ENCODE measurements around the gene PSMD11.
A peak's percentile ranks its signal among the peaks of the same experiment; 100 is the strongest.
"Not testable (repeated sequence)": the region's sequence is repeated elsewhere in the genome, so short reads cannot be mapped to it uniquely, and the experiment has no call there.

PSMD11 gene

DNA sequence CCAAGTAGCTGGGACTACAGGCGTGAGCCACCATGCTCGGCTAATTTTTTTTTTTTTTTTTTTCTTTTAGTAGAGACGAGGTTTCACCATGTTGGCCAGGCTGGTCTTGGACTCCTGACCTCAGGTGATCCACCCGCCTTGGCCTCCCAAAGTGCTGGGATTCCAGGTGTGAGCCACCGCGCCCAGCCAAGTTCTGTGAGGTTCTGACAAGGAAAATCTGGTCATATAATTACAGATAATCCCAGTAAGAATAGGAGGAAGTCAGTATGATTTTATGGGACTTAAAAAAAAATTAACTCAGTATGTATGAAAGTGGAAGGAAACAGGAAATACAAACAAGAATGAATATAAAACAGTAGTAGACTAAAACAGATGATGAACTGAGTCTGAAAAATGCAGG lies 6.1 kb downstream of the PSMD11 start:
- not testable (repeated sequence) for H3K27ac Mint-ChIP-seq; H3K27me3 Mint-ChIP-seq; H3K4me3 Mint-ChIP-seq; DNase-seq; H3K9me3 Mint-ChIP-seq; ATAC-seq (replicated peaks)
- Mint-ChIP-seq H3K4me1 (ENCODE audit: low read depth in 2 of 2) (peaks cover 18 to 45% of the 10 kb centered on the region in 2 donors), H3K36me3 (ENCODE audit: insufficient read depth) (peaks cover 86% of the 10 kb centered on the region)

DNA sequence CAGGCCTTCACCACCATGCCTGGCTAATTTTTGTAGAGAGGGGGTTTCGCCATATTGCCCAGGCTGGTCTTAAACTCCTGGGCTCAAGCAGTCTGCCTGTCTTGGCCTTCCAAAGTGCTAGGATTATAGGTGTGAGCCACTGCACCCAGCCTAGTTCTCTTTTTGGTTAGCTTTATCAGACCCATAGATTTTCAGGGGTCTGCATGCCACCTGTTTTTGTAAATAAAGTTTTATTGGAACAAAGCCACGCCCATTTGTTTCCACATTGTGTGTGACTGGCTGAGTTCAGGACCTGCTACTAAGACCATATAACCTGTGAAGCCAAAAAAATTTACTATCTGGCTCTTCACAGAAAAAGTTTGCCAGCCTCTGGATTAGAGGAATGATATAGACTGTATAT lies 7.6 kb downstream of the PSMD11 start:
- Mint-ChIP-seq H3K4me3 (no peak overlapping the region), H3K4me1 (ENCODE audit: low read depth in 2 of 2) (peaks cover 10 to 30% of the 10 kb centered on the region in 2 donors), H3K36me3 (ENCODE audit: insufficient read depth) (peaks cover 94% of the 10 kb centered on the region), H3K9me3 (no peaks in the 10 kb centered on the region), H3K27me3 (no peaks in the 10 kb centered on the region), H3K27ac (peak overlapping the region; percentile 26 to 71)
- DNase-seq (no peak), ATAC-seq (replicated peaks) (no peak)

DNA sequence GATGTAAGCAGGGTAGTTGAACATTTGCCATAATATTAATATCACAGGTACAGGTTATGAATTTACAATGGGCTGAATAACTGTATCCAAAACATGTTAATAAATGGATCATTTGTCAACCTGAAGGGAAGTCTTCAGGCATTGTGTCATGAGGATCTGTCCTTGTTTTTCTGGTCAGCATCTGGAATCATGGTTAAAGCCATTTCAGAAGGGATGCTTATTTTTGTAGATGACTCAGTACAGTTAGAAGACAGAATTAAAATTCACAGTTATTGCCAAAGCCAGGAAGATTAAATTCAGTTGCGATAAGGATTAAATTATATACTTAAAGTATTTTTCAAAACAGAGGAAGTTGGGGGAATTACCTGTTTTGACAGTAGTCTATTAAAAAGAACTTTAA lies 8.0 kb downstream of the PSMD11 start:
- H3K36me3 Mint-ChIP-seq (ENCODE audit: insufficient read depth) = peaks cover 94% of the 10 kb centered on the region
- H3K27me3 Mint-ChIP-seq = no peaks in the 10 kb centered on the region
- H3K4me1 Mint-ChIP-seq (ENCODE audit: low read depth in 2 of 2) = peaks cover 11 to 26% of the 10 kb centered on the region in 2 donors
- H3K27ac Mint-ChIP-seq = peak overlapping the region; percentile 26 to 71
- no peaks in the 10 kb centered on the region for H3K9me3 Mint-ChIP-seq
- DNase-seq = no peak
- no peak for ATAC-seq (replicated peaks)
- H3K4me3 Mint-ChIP-seq = no peak overlapping the region

DNA sequence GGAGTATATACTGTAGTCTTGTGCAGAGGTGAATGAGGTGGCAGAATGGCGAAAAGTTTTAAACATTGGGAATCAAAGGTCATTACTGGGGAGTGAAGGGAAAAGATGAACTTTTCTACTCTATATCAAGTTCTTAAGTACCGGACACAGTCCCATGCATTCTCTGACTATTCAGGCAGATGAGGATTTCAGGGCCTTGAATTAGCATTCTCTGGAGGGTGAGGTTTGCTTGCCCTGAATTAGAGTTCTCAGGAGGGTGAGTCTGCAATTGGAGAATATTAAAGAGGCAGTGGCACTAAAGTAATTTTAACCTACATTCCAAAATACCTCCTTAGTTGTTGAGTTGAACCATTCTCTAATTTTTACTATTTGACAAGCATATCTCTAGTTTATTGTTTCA lies 9.1 kb downstream of the PSMD11 start:
- Mint-ChIP-seq H3K27me3 (no peaks in the 10 kb centered on the region), H3K36me3 (ENCODE audit: insufficient read depth) (peaks cover 98% of the 10 kb centered on the region), H3K9me3 (no peaks in the 10 kb centered on the region), H3K4me3 (no peak overlapping the region), H3K4me1 (ENCODE audit: low read depth in 2 of 2) (peaks cover 12 to 28% of the 10 kb centered on the region in 2 donors), H3K27ac (peak overlapping the region in 1 of 2 donors; percentile 35)
- no peak for DNase-seq
- no peak for ATAC-seq (replicated peaks)

DNA sequence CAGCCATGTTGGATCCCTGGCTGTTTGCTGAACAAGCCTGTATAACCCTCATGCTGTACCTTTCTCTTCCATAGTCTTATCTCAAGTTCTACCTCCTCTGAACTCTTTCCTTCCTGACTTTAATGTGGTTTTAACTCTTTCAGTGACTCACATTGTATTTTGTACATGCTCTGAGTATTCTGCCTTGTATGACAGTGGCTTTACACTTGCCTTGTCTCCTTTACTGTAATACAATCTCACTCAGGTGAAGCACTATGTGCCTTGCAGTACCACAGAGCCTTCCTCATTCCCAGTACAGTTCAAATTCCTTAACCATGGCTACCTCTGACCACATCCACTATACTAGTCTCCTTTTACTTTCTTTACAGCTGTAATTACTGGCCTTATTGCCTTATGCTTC lies 14.1 kb downstream of the PSMD11 start:
- peak overlapping the region in 1 of 2 donors; percentile 0 for H3K27ac Mint-ChIP-seq

DNA sequence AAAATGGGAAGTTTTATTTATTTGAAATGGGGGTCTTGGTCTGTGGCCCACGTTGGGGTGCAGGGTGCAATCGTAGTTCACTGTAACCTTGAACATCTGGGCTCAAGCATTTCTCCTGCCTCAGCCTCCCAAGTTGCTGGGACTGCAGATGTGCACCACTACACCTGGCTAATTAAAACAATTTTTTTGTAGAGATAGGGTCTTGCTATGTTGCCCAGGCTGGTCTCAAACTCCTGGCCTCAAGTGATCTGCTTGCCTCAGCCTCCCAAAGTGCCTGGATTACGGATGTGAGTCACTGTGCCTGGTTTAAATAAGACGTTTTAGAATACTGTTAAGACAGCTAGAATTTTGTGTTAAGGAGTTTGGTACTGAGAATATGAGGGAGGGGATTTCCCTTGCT lies 15.7 kb downstream of the PSMD11 start:
- Mint-ChIP-seq H3K4me1 (ENCODE audit: low read depth in 2 of 2) (peaks cover 15 to 24% of the 10 kb centered on the region in 2 donors), H3K27ac (peak overlapping the region; percentile 25 to 44), H3K4me3 (no peak overlapping the region), H3K9me3 (no peaks in the 10 kb centered on the region), H3K36me3 (ENCODE audit: insufficient read depth) (peaks cover 73% of the 10 kb centered on the region), H3K27me3 (no peaks in the 10 kb centered on the region)
- no peak for ATAC-seq (replicated peaks)
- no peak for DNase-seq

More for the DNA sequence above, 14.1 kb downstream of the PSMD11 start:
- no peaks in the 10 kb centered on the region for H3K9me3 Mint-ChIP-seq
- no peaks in the 10 kb centered on the region for H3K27me3 Mint-ChIP-seq
- DNase-seq (no peak), ATAC-seq (replicated peaks) (no peak)
- H3K4me1 Mint-ChIP-seq (ENCODE audit: low read depth in 2 of 2) = peaks cover 21 to 24% of the 10 kb centered on the region in 2 donors
- H3K4me3 Mint-ChIP-seq = no peak overlapping the region
- H3K36me3 Mint-ChIP-seq (ENCODE audit: insufficient read depth) = peaks cover 77% of the 10 kb centered on the region

DNA sequence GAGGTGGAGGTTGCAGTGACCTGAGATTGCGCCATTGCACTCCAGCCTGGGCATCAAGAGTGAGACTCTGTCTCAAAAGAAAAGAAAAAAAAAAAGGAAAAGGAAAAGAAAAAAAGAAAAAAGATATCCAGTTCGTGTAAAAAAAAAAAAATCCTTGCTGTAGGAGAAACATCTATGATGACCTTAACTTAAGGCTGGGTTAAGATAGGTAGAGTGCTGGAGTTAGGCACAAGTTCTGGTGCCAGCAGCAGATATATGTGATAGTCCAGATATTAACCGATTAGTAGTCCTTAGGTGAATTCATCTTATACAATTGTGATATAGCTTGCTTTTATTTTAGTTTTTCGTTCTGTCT lies 17.2 kb downstream of the PSMD11 start:
- ATAC-seq (replicated peaks) (peak; percentile 9), DNase-seq (no peak)
- Mint-ChIP-seq H3K36me3 (ENCODE audit: insufficient read depth) (peaks cover 72% of the 10 kb centered on the region), H3K4me3 (no peak overlapping the region), H3K27me3 (no peaks in the 10 kb centered on the region), H3K9me3 (no peaks in the 10 kb centered on the region), H3K27ac (peak overlapping the region in 1 of 2 donors; percentile 58), H3K4me1 (ENCODE audit: low read depth in 2 of 2) (peaks cover 15 to 24% of the 10 kb centered on the region in 2 donors)

DNA sequence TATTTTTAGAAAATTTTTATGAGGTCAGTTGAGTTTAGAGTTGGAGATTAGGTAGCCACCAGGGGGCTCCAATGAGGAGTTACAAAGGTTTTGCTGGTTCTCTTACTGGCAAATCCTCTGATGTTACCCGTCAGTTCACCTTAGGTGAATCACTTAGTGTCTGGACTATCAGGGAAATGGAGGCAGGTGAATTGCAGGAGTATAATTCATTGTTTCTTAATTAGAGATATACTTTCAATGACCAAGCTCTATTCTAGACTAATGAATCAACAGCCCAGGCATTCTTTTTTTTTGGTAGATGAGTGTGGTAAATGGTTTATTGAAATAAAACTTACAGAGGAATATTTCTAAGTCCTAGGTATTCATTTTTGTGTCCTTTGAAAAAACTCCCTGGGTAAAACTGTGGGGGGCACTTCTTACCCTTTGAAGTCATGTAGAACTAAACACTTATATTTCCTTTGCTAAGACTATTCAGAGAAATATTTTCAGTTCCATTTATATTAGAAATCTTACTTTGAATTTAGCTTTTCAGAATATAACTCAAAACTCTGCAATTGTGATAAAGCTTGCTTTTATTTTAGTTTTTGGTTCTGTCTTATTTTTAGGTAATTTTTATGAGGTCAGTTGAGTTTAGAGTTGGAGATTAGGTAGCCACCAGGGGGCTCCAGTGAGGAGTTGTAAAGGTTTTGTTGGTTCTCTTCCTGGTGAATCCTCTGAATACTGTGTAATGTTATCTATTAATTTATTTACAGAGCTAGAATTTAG lies 17.7 kb downstream of the PSMD11 start:
- ATAC-seq (replicated peaks) (peak; percentile 93), DNase-seq (peak; percentile 60 to 64 (median 63))
- no peaks in the 10 kb centered on the region for H3K27me3 Mint-ChIP-seq
- peak overlapping the region in 1 of 2 donors; percentile 58 for H3K27ac Mint-ChIP-seq
- H3K9me3 Mint-ChIP-seq = no peaks in the 10 kb centered on the region
- peaks cover 71% of the 10 kb centered on the region for H3K36me3 Mint-ChIP-seq (ENCODE audit: insufficient read depth)
- no peak overlapping the region for H3K4me3 Mint-ChIP-seq
- H3K4me1 Mint-ChIP-seq (ENCODE audit: low read depth in 2 of 2) = peaks cover 14 to 24% of the 10 kb centered on the region in 2 donors

DNA sequence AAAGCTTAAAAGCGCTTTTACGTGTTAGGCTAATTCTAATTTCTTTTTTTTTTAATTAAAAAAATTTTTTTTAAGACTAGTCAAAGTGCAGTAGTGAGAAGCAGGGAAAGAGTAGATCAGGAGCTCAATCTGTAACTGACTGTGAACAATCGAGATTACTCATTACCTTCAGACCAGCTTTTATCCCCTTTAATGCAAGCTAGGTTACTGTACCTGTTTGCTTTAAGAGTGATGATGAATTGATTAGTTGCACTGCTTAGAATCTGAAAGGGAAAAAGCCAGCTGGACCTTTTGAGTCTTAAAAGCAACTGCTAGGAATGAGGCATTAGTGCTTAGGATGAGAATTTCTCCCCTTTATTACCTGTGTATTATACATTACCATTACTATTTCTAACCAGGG lies 19.0 kb downstream of the PSMD11 start:
- H3K4me3 Mint-ChIP-seq = no peak overlapping the region
- peaks cover 13 to 20% of the 10 kb centered on the region in 2 donors for H3K4me1 Mint-ChIP-seq (ENCODE audit: low read depth in 2 of 2)
- no peak for ATAC-seq (replicated peaks)
- no peaks in the 10 kb centered on the region for H3K9me3 Mint-ChIP-seq
- H3K36me3 Mint-ChIP-seq (ENCODE audit: insufficient read depth) = peaks cover 71% of the 10 kb centered on the region
- no peak overlapping the region for H3K27ac Mint-ChIP-seq
- no peak for DNase-seq
- no peaks in the 10 kb centered on the region for H3K27me3 Mint-ChIP-seq

DNA sequence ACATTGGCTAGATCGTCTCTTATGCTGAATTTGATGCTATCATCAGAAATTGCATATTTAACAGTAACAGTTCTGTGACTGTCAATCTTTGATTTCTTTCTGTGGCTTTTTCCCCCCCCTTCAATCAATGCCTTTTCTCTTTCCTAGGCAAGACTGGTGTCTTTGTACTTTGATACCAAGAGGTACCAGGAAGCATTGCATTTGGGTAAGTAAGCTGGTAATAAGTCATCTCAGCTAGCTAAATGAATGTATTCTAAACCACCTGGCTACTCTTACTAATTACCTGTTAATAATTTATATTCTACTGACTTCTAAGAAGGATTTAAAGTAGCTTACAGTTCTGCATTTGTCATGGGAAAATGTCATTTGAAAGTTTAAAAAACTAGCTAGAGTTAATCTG lies 20.1 kb downstream of the PSMD11 start:
- Mint-ChIP-seq H3K27me3 (no peaks in the 10 kb centered on the region), H3K36me3 (ENCODE audit: insufficient read depth) (peaks cover 70% of the 10 kb centered on the region), H3K27ac (no peak overlapping the region), H3K9me3 (no peaks in the 10 kb centered on the region), H3K4me1 (ENCODE audit: low read depth in 2 of 2) (peaks cover 10 to 17% of the 10 kb centered on the region in 2 donors), H3K4me3 (no peak overlapping the region)
- no peak for DNase-seq
- no peak for ATAC-seq (replicated peaks)

DNA sequence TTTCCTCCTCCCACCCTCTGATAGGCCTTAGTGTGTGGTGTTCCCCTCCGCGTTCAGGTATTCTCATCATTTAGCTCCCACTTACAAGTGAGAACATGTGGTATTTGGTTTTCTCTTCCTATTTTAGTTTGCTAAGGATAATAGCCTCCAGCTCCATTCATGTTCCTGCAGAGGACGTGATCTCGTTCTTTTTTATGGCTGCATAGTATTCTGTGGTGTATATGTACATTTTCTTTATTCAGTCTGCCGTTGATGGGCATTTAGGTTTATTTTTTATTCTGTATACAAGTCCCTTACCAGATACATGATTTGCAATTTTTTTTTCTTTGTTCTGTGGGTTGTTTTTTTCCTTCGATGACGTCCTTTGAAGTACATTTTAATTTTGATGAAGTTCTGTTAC lies 23.6 kb downstream of the PSMD11 start:
- no peaks in the 10 kb centered on the region for H3K27me3 Mint-ChIP-seq
- H3K9me3 Mint-ChIP-seq = no peaks in the 10 kb centered on the region
- H3K36me3 Mint-ChIP-seq (ENCODE audit: insufficient read depth) = peaks cover 85% of the 10 kb centered on the region
- no peak overlapping the region for H3K4me3 Mint-ChIP-seq
- no peak for ATAC-seq (replicated peaks)
- no peak for DNase-seq
- no peaks in the 10 kb centered on the region for H3K4me1 Mint-ChIP-seq (ENCODE audit: low read depth in 2 of 2)
- H3K27ac Mint-ChIP-seq = no peak overlapping the region

DNA sequence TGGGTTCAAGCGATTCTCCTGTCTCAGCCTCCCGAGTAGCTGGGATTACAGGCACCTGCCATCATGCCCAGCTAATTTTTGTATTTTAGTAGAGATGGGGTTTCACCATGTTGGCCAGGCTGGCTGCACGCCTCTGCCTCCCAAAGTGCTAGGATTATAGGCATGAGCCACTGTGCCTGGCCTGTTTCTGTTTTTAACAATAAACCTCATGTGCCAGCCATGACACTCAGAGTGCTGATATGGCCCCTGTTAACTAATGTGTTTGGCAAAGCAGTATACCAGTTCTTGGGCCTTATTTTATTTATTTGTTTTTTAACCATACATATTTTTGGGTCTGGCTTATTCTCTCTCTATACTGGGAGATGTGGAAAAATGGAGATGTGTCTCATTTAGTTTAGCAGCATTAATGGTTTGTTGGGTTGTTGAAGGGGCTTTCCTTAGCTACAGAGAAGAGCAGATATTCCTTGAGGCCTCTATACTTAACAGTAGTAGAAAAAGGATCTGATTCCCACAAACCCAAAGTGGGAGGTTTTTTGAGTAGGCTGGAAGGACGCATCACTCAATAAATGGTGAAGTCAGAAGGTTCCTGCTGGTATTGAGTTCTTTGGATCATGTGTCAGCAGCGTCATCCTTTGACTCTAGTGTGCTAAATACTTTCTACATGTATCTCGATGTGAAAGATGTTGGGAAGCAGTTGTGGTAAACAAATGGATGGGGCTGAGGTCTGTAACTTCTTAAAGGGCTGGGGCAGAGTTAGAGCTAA lies 26.3 kb downstream of the PSMD11 start:
- DNase-seq (no peak), ATAC-seq (replicated peaks) (no peak)
- Mint-ChIP-seq H3K4me1 (ENCODE audit: low read depth in 2 of 2) (peaks cover 0 to 3% of the 10 kb centered on the region in 2 donors), H3K27ac (peak overlapping the region in 1 of 2 donors; percentile 32), H3K4me3 (no peak overlapping the region), H3K36me3 (ENCODE audit: insufficient read depth) (peaks cover 90% of the 10 kb centered on the region), H3K9me3 (no peaks in the 10 kb centered on the region), H3K27me3 (no peaks in the 10 kb centered on the region)

DNA sequence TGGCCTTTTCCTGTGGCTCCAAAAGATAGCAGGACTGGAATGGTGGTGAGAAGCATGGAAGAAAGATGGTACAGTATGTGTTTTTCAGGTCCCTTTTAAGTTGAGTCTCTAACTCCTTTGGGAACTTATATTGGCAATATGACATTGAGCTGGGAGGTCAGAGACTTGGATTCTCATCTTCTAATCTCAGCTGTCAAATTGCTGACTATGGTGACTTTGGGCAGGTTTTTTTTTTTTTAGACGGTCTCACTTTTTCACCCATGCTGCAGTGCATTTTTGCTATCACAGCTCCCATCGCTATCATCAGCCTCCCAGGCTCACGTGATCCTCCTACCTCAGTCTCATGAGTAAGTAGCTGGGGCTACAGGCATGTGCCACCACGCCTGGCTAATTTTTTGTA lies 27.3 kb downstream of the PSMD11 start:
- no peak for DNase-seq
- H3K4me3 Mint-ChIP-seq = no peak overlapping the region
- ATAC-seq (replicated peaks) = no peak
- peaks cover 0 to 3% of the 10 kb centered on the region in 2 donors for H3K4me1 Mint-ChIP-seq (ENCODE audit: low read depth in 2 of 2)
- H3K9me3 Mint-ChIP-seq = no peaks in the 10 kb centered on the region
- no peaks in the 10 kb centered on the region for H3K27me3 Mint-ChIP-seq
- peaks cover 92% of the 10 kb centered on the region for H3K36me3 Mint-ChIP-seq (ENCODE audit: insufficient read depth)
- peak overlapping the region in 1 of 2 donors; percentile 23 for H3K27ac Mint-ChIP-seq

DNA sequence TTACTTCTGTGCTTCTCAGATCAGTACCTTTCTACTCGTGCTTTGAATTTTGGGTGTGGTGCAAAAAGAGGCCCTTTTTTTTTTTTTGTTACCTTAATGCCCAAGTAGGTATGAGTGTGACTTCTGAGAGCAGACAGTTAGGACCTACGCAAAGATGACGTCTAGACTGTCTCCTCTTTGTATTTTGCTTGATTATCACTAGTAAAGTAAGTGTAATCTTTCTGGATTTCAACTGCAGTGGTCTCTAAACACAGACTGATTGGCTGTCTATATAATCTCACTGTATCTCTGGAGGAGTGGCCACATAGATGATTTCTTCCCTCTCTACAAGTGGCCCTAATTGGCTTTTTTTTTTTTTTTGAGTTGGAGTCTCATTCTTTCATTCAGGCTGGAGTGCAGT lies 30.9 kb downstream of the PSMD11 start:
- peaks cover 90% of the 10 kb centered on the region for H3K36me3 Mint-ChIP-seq (ENCODE audit: insufficient read depth)
- H3K4me3 Mint-ChIP-seq = no peak overlapping the region
- DNase-seq (no peak), ATAC-seq (replicated peaks) (no peak)
- H3K27ac Mint-ChIP-seq = peak overlapping the region in 1 of 2 donors; percentile 26
- peaks cover 0 to 3% of the 10 kb centered on the region in 2 donors for H3K4me1 Mint-ChIP-seq (ENCODE audit: low read depth in 2 of 2)
- H3K27me3 Mint-ChIP-seq = no peaks in the 10 kb centered on the region
- H3K9me3 Mint-ChIP-seq = no peaks in the 10 kb centered on the region
